Calu3 (cell line): ENCODE measurements around the gene PCDH18. TPM values are rescaled to one million over a fixed set of nuclear protein-coding genes. Genes with fewer than 3 reads are reported as not detected.

Experiments used
- BruUV-seq: library from RNA; stranded (reverse); fragments of 400-500 nt; replicated peaks from 2 replicates; lab custom pipeline; 2021; lab: Mats Ljungman, UMichigan
- CTCF ChIA-PET: fragments of 300-600 bp; sonication (Branson Sonifier 250); formaldehyde crosslinking; loops from one replicate; lab custom pipeline; 2022; ENCODE audit warnings: antibody characterized with exemption; lab: Charles Lee
- DNase-seq: peaks from one replicate; pipeline ENCODE4 v3.0.0; 2022
- H3K27ac Mint-ChIP-seq: one replicate; pipeline ENCODE4 v1.8.0; 2022; ENCODE audit warnings: mixed read lengths; ENCODE audit not compliant: unreplicated experiment
- H3K27me3 Mint-ChIP-seq: one replicate; pipeline ENCODE4 v1.8.0; 2022; ENCODE audit warnings: mixed read lengths; ENCODE audit not compliant: unreplicated experiment
- H3K36me3 Mint-ChIP-seq: one replicate; pipeline ENCODE4 v1.8.0; 2022; ENCODE audit warnings: mild to moderate bottlenecking, moderate library complexity, mixed read lengths; ENCODE audit not compliant: insufficient read depth, unreplicated experiment
- H3K4me1 Mint-ChIP-seq: one replicate; pipeline ENCODE4 v1.8.0; 2022; ENCODE audit warnings: mild to moderate bottlenecking, low read depth, mixed read lengths; ENCODE audit not compliant: unreplicated experiment
- H3K4me3 Mint-ChIP-seq: one replicate; pipeline ENCODE4 v1.8.0; 2022; ENCODE audit warnings: mild to moderate bottlenecking, low read depth, moderate library complexity, mixed read lengths; ENCODE audit not compliant: unreplicated experiment
- H3K9me3 Mint-ChIP-seq: one replicate; pipeline ENCODE4 v1.8.0; 2022; ENCODE audit warnings: low read depth, mixed read lengths; ENCODE audit not compliant: unreplicated experiment
- intact Hi-C: fragments of 100-400 bp; cut with micrococcal nuclease; formaldehyde crosslinking; loops from one replicate; pipeline ENCODE4 v1.10.0; 2022; ENCODE audit not compliant: unreplicated experiment
- total RNA-seq: library from RNA; stranded (reverse); gene quantifications from 2 replicates; pipeline ENCODE4 v1.2.3, GENCODE V29; 2022
- TF ChIP-seq, protein P1 (sequence below): fragments of 200-600 bp; IDR thresholded peaks from one replicate; pipeline ENCODE4 v1.8.0; 2022; ENCODE audit warnings: antibody characterized with exemption; ENCODE audit not compliant: unreplicated experiment

Gene PCDH18
- total RNA-seq, 1 experiment from 2014 or later, result 0.24 TPM

DNA sequence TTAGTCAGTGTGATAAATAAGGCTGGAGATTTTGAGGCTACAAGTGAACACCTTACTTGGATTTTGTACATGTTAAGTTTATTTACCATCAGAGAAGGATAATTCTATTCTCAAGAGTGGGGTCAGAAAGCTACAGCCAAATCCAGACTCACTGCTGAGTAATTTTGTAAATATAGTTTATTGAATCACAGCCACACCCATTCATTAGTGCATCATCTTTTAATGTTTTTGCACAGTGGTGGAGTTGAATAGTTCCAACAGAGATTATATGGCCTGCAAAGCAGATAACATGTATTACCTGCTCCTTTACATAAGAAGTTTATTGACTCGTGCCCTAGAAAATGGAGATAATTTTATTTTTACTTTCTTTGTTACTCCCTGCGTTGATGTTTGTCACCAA is 60.4 kb downstream of the PCDH18 start:
- no TSS peak for BruUV-seq
- Mint-ChIP-seq H3K36me3 (peaks cover 5% of the 10 kb centered on the region), H3K27ac (no peak overlapping the region), H3K27me3 (no peaks in the 10 kb centered on the region), H3K4me3 (no peak overlapping the region), H3K4me1 (peaks cover 8% of the 10 kb centered on the region), H3K9me3 (no peaks in the 10 kb centered on the region)
- TF ChIP-seq, protein P1, sequence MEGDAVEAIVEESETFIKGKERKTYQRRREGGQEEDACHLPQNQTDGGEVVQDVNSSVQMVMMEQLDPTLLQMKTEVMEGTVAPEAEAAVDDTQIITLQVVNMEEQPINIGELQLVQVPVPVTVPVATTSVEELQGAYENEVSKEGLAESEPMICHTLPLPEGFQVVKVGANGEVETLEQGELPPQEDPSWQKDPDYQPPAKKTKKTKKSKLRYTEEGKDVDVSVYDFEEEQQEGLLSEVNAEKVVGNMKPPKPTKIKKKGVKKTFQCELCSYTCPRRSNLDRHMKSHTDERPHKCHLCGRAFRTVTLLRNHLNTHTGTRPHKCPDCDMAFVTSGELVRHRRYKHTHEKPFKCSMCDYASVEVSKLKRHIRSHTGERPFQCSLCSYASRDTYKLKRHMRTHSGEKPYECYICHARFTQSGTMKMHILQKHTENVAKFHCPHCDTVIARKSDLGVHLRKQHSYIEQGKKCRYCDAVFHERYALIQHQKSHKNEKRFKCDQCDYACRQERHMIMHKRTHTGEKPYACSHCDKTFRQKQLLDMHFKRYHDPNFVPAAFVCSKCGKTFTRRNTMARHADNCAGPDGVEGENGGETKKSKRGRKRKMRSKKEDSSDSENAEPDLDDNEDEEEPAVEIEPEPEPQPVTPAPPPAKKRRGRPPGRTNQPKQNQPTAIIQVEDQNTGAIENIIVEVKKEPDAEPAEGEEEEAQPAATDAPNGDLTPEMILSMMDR, result no peak
- intact Hi-C loops, result no loop called here
- DNase-seq, result no peak
- CTCF ChIA-PET, result interaction anchor here (1.0 kb wide), 1 partner anchor 12 kb away, joined by 3 read pairs; no protein-coding TSS in a partner anchor

DNA sequence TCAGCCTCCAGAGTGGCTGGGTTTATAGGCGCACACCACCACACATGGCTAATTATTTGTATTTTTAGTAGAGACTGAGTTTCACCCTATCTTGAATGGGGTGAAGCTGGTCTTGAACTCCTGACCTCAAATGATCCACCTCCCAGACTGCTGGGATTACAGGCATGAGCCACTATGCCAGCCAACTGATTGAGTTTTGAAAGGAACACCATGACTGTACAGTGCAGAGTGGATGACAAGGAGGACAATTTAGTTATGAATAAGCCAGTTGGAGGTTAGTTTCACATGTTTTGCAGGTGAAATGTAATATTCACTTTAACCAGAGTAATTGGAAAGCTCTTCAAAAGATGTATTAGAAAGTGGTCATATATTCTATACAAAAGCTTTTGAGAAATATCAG is 60.8 kb downstream of the PCDH18 start:
- Mint-ChIP-seq H3K4me3 (no peak overlapping the region), H3K9me3 (no peaks in the 10 kb centered on the region), H3K27me3 (no peaks in the 10 kb centered on the region), H3K27ac (no peak overlapping the region), H3K36me3 (peaks cover 5% of the 10 kb centered on the region), H3K4me1 (peaks cover 8% of the 10 kb centered on the region)
- BruUV-seq, result no TSS peak
- intact Hi-C loops, result no loop called here
- CTCF ChIA-PET, result interaction anchor here (1.0 kb wide), 1 partner anchor 12 kb away, joined by 3 read pairs; no protein-coding TSS in a partner anchor
- TF ChIP-seq, protein P1, result no peak
- DNase-seq, result no peak

DNA sequence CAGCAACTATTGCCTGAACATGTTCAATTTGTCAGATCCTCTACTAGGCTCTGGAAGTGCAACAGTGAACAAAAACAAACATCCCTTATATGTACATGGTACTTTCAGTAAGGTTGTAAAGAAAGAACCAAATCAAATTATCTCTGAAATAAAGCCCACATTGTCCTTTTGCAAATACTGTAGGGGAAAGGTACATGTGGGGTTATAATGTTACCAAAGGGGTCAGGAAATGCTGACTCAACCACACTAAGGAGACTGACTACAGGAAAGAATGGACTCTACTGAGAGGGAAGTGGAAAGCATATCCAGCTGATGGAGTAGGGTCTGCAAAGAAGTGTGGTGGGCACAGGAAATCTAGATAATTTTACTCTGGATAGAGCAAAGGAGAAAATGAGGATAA is 61.5 kb downstream of the PCDH18 start:
- Mint-ChIP-seq H3K27me3 (no peaks in the 10 kb centered on the region), H3K4me3 (no peak overlapping the region), H3K4me1 (peaks cover 8% of the 10 kb centered on the region), H3K9me3 (no peaks in the 10 kb centered on the region), H3K36me3 (peaks cover 5% of the 10 kb centered on the region), H3K27ac (no peak overlapping the region)
- DNase-seq, result no peak
- CTCF ChIA-PET, result no interaction called here
- BruUV-seq, result no TSS peak
- TF ChIP-seq, protein P1, result no peak
- intact Hi-C loops, result no loop called here
